HCT116 (cell line): ENCODE data around the gene KLHL22. TPM values are rescaled to one million over a fixed set of nuclear protein-coding genes. Genes with fewer than 3 reads are reported as not detected.

Experiments used
- ATAC-seq: fragments of 200-7000 bp; cut with Tn5 transposase; 2 replicates; pipeline ENCODE4 v1.9.1; 2020; ENCODE audit warnings: mild to moderate bottlenecking, moderate library complexity
- BruUV-seq: library from RNA; stranded (reverse); fragments of 400-500 nt; replicated peaks from 2 replicates; lab custom pipeline; 2021; lab: Mats Ljungman, UMichigan
- CTCF ChIA-PET: fragments of 300-600 bp; sonication (Branson Sonifier 250); formaldehyde crosslinking; loops from one replicate; lab custom pipeline; 2021; ENCODE audit warnings: antibody characterized with exemption; lab: Charles Lee
- POLR2A ChIA-PET: fragments of 300-600, 350-600 bp; sonication (Branson Sonifier 250); formaldehyde crosslinking; loops from one replicate; lab custom pipeline; 2021; ENCODE audit warnings: antibody characterized with exemption; lab: Charles Lee
- RAD21 ChIA-PET, 2 experiments: fragments of 300-600 bp; sonication (Branson Sonifier 250); formaldehyde crosslinking; loops; one replicate each; lab custom pipeline; 2023; ENCODE audit warnings: low total read pairs in 2 of 2; ENCODE audit not compliant: uncharacterized antibody in 2 of 2, unreplicated experiment in 2 of 2, low non-redundant PET in 1 of 2; lab: Charles Lee
- DNase-seq: peaks from one replicate; pipeline ENCODE4 v3.0.0-alpha.2; 2010; ENCODE audit warnings: low read depth, low spot score
- H2AFZ ChIP-seq: fragments of 200-600 bp; shearing (Covaris generic), sonication (generic); 2 replicates; pipeline ENCODE4 v1.6.1; 2017; ENCODE audit warnings: low read depth, mixed run types, mixed read lengths, antibody characterized with exemption, low read length; ENCODE audit not compliant: poor library complexity, severe bottlenecking
- H3K27ac ChIP-seq: 2 replicates; pipeline ENCODE4 v1.5.1; 2012; ENCODE audit warnings: low read depth, low read length
- H3K27me3 ChIP-seq: fragments of 200-600 bp; sonication (generic); 2 replicates; pipeline ENCODE4 v1.6.1; 2016; ENCODE audit warnings: mixed run types, low read length, mixed read lengths; ENCODE audit not compliant: insufficient read depth
- H3K36me3 ChIP-seq, 2 experiments: fragments of 200-500 bp in 1 of 2; fragments of 200-600 bp in 1 of 2; sonication (Bioruptor generic) in 1 of 2; sonication (generic) in 1 of 2; 2 replicates each; pipeline versions ENCODE4 v1.5.1 to v1.6.1; 2014 to 2016; ENCODE audit warnings: low read length in 2 of 2, inconsistent platforms in 1 of 2, mixed read lengths in 1 of 2, mixed run types in 1 of 2; ENCODE audit not compliant: insufficient read depth in 2 of 2, control insufficient read depth in 1 of 2
- H3K4me1 ChIP-seq, 2 experiments: fragments of 200-600 bp in 1 of 2; sonication (generic) in 1 of 2; 2 replicates each; pipeline versions ENCODE4 v1.5.1 to v1.6.1; 2012 to 2017; ENCODE audit warnings: low read length in 2 of 2, inconsistent platforms in 1 of 2, mild to moderate bottlenecking in 1 of 2, mixed read lengths in 1 of 2, mixed run types in 1 of 2, moderate library complexity in 1 of 2; ENCODE audit not compliant: insufficient read depth in 2 of 2, control insufficient read depth in 1 of 2
- H3K4me2 ChIP-seq: fragments of 200-600 bp; sonication (generic); 2 replicates; pipeline ENCODE4 v1.6.1; 2017; ENCODE audit warnings: mixed run types, low read length, mixed read lengths
- H3K4me3 ChIP-seq, 2 experiments: fragments of 200-600 bp in 1 of 2; sonication (generic) in 1 of 2; replicated peaks in 1 of 2; 2 replicates each; pipeline ENCODE4 v1.5.1; 2011 to 2016; ENCODE audit warnings: low read length in 2 of 2, control low read depth in 1 of 2, low read depth in 1 of 2, mild to moderate bottlenecking in 1 of 2, mixed read lengths in 1 of 2, mixed run types in 1 of 2
- H3K79me2 ChIP-seq: fragments of 200-600 bp; sonication (generic); 2 replicates; pipeline ENCODE4 v1.6.1; 2017; ENCODE audit warnings: mild to moderate bottlenecking, mixed run types, low read length, moderate library complexity, mixed read lengths; ENCODE audit not compliant: insufficient read depth
- H3K9ac ChIP-seq: fragments of 200-600 bp; sonication (generic); 2 replicates; pipeline ENCODE4 v1.6.1; 2016; ENCODE audit warnings: low read length, mixed read lengths
- H3K9me2 ChIP-seq: fragments of 200-600 bp; sonication (generic), shearing (Covaris generic); 2 replicates; pipeline ENCODE4 v1.6.1; 2017; ENCODE audit warnings: mixed run types, mild to moderate bottlenecking, moderate library complexity; ENCODE audit not compliant: insufficient read depth
- H3K9me3 ChIP-seq, 2 experiments: fragments of 200-500 bp in 1 of 2; fragments of 200-600 bp in 1 of 2; sonication (Bioruptor generic) in 1 of 2; sonication (generic) in 1 of 2; 2 replicates each; pipeline ENCODE4 v1.6.1; 2014 to 2017; ENCODE audit warnings: low read length in 2 of 2, mixed read lengths in 2 of 2, inconsistent platforms in 1 of 2, low read depth in 1 of 2, mild to moderate bottlenecking in 1 of 2, mixed run types in 1 of 2, moderate library complexity in 1 of 2; ENCODE audit not compliant: control insufficient read depth in 1 of 2, insufficient read depth in 1 of 2
- H4K20me1 ChIP-seq: fragments of 200-600 bp; sonication (generic), shearing (Covaris generic); 2 replicates; pipeline ENCODE4 v1.6.1; 2017; ENCODE audit warnings: mixed run types, mild to moderate bottlenecking, moderate library complexity; ENCODE audit not compliant: insufficient read depth
- ATF3 ChIP-seq: IDR thresholded peaks from 2 replicates; pipeline ENCODE4 v1.6.1; 2012
- CBX3 ChIP-seq: IDR thresholded peaks from 2 replicates; pipeline ENCODE4 v1.6.1; 2012; ENCODE audit warnings: low read depth
- CEBPB ChIP-seq: IDR thresholded peaks from 2 replicates; pipeline ENCODE4 v1.6.1; 2012; ENCODE audit warnings: low read depth
- CTCF ChIP-seq, 3 experiments: fragments of 200-600 bp in 1 of 3; sonication (generic) in 1 of 3; IDR thresholded peaks in 2 of 3; conservative IDR thresholded peaks in 1 of 3; 2 replicates each; pipeline ENCODE4 v1.5.1; 2012 to 2017; ENCODE audit warnings: low read depth in 2 of 3, low read length in 2 of 3, antibody characterized with exemption in 1 of 3, borderline replicate concordance in 1 of 3, control low read depth in 1 of 3, mild to moderate bottlenecking in 1 of 3, mixed read lengths in 1 of 3, mixed run types in 1 of 3, moderate library complexity in 1 of 3; ENCODE audit not compliant: insufficient read depth in 1 of 3
- EGR1 ChIP-seq: IDR thresholded peaks from 2 replicates; pipeline ENCODE4 v1.6.1; 2012; ENCODE audit warnings: low read depth
- ELF1 ChIP-seq: IDR thresholded peaks from 2 replicates; pipeline ENCODE4 v1.6.1; 2012; ENCODE audit warnings: low read depth, borderline replicate concordance
- EZH2phosphoT487 ChIP-seq: fragments of 200-600 bp; IDR thresholded peaks from 2 replicates; pipeline ENCODE4 v1.6.1; 2018; ENCODE audit warnings: antibody characterized with exemption, borderline replicate concordance
- FOSL1 ChIP-seq: IDR thresholded peaks from 2 replicates; pipeline ENCODE4 v1.6.1; 2012; ENCODE audit warnings: low read depth
- JUND ChIP-seq: IDR thresholded peaks from 2 replicates; pipeline ENCODE4 v1.6.1; 2012
- MAX ChIP-seq: IDR thresholded peaks from 2 replicates; pipeline ENCODE4 v1.6.1; 2012
- POLR2A ChIP-seq: IDR thresholded peaks from 2 replicates; pipeline ENCODE4 v1.7.0; 2011; ENCODE audit warnings: borderline replicate concordance; ENCODE audit not compliant: insufficient read depth, insufficient read length; ENCODE audit errors: extremely low read depth
- POLR2AphosphoS5 ChIP-seq: IDR thresholded peaks from 2 replicates; pipeline ENCODE4 v1.6.1; 2011; ENCODE audit warnings: mild to moderate bottlenecking, low read depth, low read length, moderate library complexity
- RAD21 ChIP-seq: IDR thresholded peaks from 2 replicates; pipeline ENCODE4 v1.6.1; 2012; ENCODE audit warnings: low read depth, mild to moderate bottlenecking
- SIN3A ChIP-seq: IDR thresholded peaks from 2 replicates; pipeline ENCODE4 v1.6.1; 2012; ENCODE audit warnings: low read depth
- SP1 ChIP-seq: IDR thresholded peaks from 2 replicates; pipeline ENCODE4 v1.6.1; 2012; ENCODE audit warnings: low read depth
- SRF ChIP-seq: IDR thresholded peaks from 2 replicates; pipeline ENCODE4 v1.6.1; 2012; ENCODE audit warnings: low read depth
- YY1 ChIP-seq: IDR thresholded peaks from 2 replicates; pipeline ENCODE4 v1.6.1; 2011; ENCODE audit warnings: low read length, low read depth, moderate library complexity, mild to moderate bottlenecking; ENCODE audit not compliant: insufficient replicate concordance; ENCODE audit errors: extremely low read depth
- ZBTB33 ChIP-seq: IDR thresholded peaks from 2 replicates; pipeline ENCODE4 v1.6.1; 2011; ENCODE audit warnings: mild to moderate bottlenecking, low read length, moderate library complexity; ENCODE audit not compliant: insufficient replicate concordance; ENCODE audit errors: extremely low read depth
- ZFX ChIP-seq: fragments of 450-650 bp; IDR thresholded peaks from 2 replicates; pipeline ENCODE4 v1.6.1; 2017
- ZNF274 ChIP-seq: fragments of 200-500 bp; sonication (Bioruptor generic); IDR thresholded peaks from 2 replicates; pipeline ENCODE4 v1.6.1; 2014; ENCODE audit warnings: mild to moderate bottlenecking, low read depth, low read length, inconsistent platforms
- intact Hi-C: fragments of 100-400 bp; cut with micrococcal nuclease; formaldehyde crosslinking; loops from 2 replicates; pipeline ENCODE4 v1.10.0; 2022
- total RNA-seq: library from RNA; stranded (reverse); gene quantifications from one replicate; pipeline ENCODE4 v1.2.1, GENCODE V29; 2021; ENCODE audit not compliant: unreplicated experiment

Gene KLHL22
- total RNA-seq, 1 experiment from 2014 or later = 16.4 TPM

GRCh38 chr22:20401376-20402014 lies 94.1 kb downstream of the KLHL22 start:
- POLR2A ChIA-PET = no interaction called here
- Histone ChIP-seq H3K4me1 (no peaks in the 10 kb centered on the region), H2AFZ (no peak overlapping the region), H3K79me2 (peaks cover 7% of the 10 kb centered on the region; the same call in 1 of the 2 replicates), H3K4me3 (no peak overlapping the region), H3K4me2 (no peak overlapping the region), H3K27me3 (no peaks in the 10 kb centered on the region), H4K20me1 (no peaks in the 10 kb centered on the region), H3K9me3 (no peaks in the 10 kb centered on the region), H3K36me3 (peaks cover 0 to 3% of the 10 kb centered on the region in 2 experiments; a peak in 3 of 4 replicates), H3K27ac (no peak overlapping the region), H3K9me2 (no peaks in the 10 kb centered on the region), H3K9ac (no peak overlapping the region)
- CTCF ChIA-PET = no interaction called here
- TF ChIP-seq POLR2AphosphoS5 (no peak), JUND (no peak), EGR1 (no peak), POLR2A (no peak), FOSL1 (no peak), ZBTB33 (no peak), SP1 (no peak), CEBPB (no peak), ZFX (no peak), ZNF274 (no peak), RAD21 (no peak), YY1 (no peak), ATF3 (no peak), SRF (no peak), CBX3 (no peak), MAX (no peak), ELF1 (no peak), EZH2phosphoT487 (no peak), SIN3A (no peak), CTCF (IDR thresholded peaks at IDR 0.05 in 2 of 3, conservative IDR thresholded peaks at IDR 0.05 in 1 of 3; ENCODE audit: borderline replicate concordance in 1 of 3, insufficient read depth in 1 of 3, low read depth in 2 of 3, low read length in 2 of 3) (no peak)
- intact Hi-C loops = no loop called here
- RAD21 ChIA-PET = no interaction called here
- BruUV-seq = no TSS peak
- DNase-seq = no peak
- ATAC-seq = no peak
